Gastrocnemius medialis (tissue), 4 donors: Measurements from ENCODE around the gene ATF7. TPM values are rescaled to one million over a fixed set of nuclear protein-coding genes. Genes with fewer than 3 reads are reported as not detected.

ENCODE experiments used
- ATAC-seq, 2 donors: fragments of 150-250 bp; one replicate each; pipeline ENCODE4 v1.9.1; 2016
- DNase-seq, 2 donors: peaks; one replicate each; pipeline ENCODE4 v3.0.0-alpha.2; 2019
- H3K27ac ChIP-seq, 4 donors: fragments of 200-600 bp; sonication (generic); 1 replicate in 1 of 4; 2 replicates in 3 of 4; pipeline ENCODE4 v1.5.1; 2016 to 2018; ENCODE audit warnings: mild to moderate bottlenecking in 2 of 4, moderate library complexity in 1 of 4
- H3K27me3 ChIP-seq, 3 donors: fragments of 200-600 bp; sonication (generic) in 2 of 3; 1 replicate in 1 of 3; 2 replicates in 2 of 3; pipeline versions ENCODE4 v1.5.1 to v1.6.0; 2016 to 2019; ENCODE audit warnings: mild to moderate bottlenecking in 1 of 3, moderate library complexity in 1 of 3
- H3K36me3 ChIP-seq, 2 donors: fragments of 200-600 bp; sonication (generic) in 1 of 2; one replicate each; pipeline ENCODE4 v1.5.1; 2017 to 2018
- H3K4me1 ChIP-seq, 2 donors: fragments of 200-600 bp; sonication (generic) in 1 of 2; one replicate each; pipeline ENCODE4 v1.5.1; 2016 to 2017; ENCODE audit warnings: mild to moderate bottlenecking in 2 of 2
- H3K4me3 ChIP-seq, 4 donors: fragments of 200-600 bp; sonication (generic) in 3 of 4; 1 replicate in 1 of 4; 2 replicates in 3 of 4; pipeline ENCODE4 v1.5.1; 2016 to 2019; ENCODE audit warnings: mild to moderate bottlenecking in 2 of 4
- H3K9me3 ChIP-seq, 3 donors: fragments of 200-600 bp; sonication (generic) in 2 of 3; 1 replicate in 1 of 3; 2 replicates in 2 of 3; pipeline ENCODE4 v1.5.1; 2016 to 2019
- POLR2A ChIP-seq, 2 donors: fragments of 450-650 bp; IDR thresholded peaks; one replicate each; pipeline ENCODE4 v1.6.1; 2017; ENCODE audit warnings: antibody characterized with exemption in 2 of 2, mild to moderate bottlenecking in 2 of 2, moderate library complexity in 2 of 2
- in situ Hi-C, 4 donors: fragments of 200-750 bp; cut with MboI; loops; one replicate each; pipeline versions ENCODE4 v1.15.0 to v1.8.0; 2017; ENCODE audit warnings: low sequenced_read_pairs in 4 of 4
- intact Hi-C: fragments of 100-400 bp; cut with DNase I; formaldehyde crosslinking; loops from one replicate; pipeline ENCODE4 v1.15.1; 2023; ENCODE audit warnings: low total_unique reads
- total RNA-seq, 4 donors: library from RNA; depleted of rRNA; stranded (reverse); fragments of >200 nt; gene quantifications; one replicate each; pipeline versions ENCODE4 v1.1.0 to v1.2.3, GENCODE V29; 2016
- TF ChIP-seq, protein P1 (sequence below), 5 experiments: fragments of 450-650 bp in 3 of 5; fragments of 200-600 bp in 2 of 5; sonication (generic) in 2 of 5; IDR thresholded peaks in 4 of 5; conservative IDR thresholded peaks in 1 of 5; 1 replicate in 4 of 5; 2 replicates in 1 of 5; pipeline ENCODE4 v1.5.1; 2016 to 2019; ENCODE audit warnings: antibody characterized with exemption in 5 of 5, mild to moderate bottlenecking in 3 of 5, moderate library complexity in 3 of 5

ATF7 gene
- total RNA-seq, 4 donors from 2014 or later, result 21.9 to 47.9 (median 26.3) TPM

DNA sequence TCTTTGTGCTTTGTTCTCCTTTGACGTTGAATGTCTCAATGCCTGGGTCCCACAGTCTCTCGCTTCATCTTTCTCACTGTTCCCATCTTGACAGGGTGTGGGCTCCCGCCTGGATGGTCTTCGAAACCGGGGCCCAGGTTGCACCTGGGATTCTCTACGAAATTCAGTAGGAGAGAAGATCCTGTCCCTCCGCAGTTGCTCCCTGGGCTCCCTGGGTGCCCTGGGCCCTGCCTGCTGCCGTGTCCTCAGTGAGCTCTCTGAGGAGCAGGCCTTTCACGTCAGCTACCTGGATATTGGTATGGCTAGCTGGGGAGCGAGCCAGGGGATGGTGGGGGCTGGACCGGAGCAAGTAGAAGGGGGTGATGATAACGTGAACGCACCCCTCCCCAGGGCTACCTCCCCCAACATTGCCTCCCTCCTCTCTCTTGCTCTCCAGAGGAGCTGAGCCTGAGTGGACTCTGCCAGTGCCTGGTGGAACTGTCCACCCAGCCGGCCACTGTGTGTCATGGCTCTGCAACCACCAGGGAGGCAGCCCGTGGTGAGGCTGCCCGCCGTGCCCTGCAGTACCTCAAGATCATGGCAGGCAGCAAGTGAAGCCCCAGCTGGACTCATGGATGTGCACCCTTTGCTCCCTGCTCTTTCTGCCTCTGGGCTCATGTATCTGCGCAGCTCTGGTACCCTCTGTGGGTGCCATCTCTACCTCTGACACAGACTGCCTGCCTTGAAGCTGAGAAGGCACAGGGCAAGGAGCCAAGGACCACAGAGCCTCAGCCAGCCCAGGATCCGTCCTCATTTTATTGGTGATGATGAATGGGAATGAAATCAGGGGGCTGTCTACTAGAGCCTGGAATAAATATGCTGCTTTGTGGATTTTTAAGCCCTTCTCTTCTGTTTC is 120.4 kb downstream of the ATF7 start:
- H3K27ac ChIP-seq, result peak overlapping the region; percentile 53 to 75 (median 70)
- peaks cover 0 to 26% of the 10 kb centered on the region in 2 donors for H3K36me3 ChIP-seq
- no peak overlapping the region for H3K4me3 ChIP-seq
- H3K9me3 ChIP-seq, result no peaks in the 10 kb centered on the region
- no peak for DNase-seq
- TF ChIP-seq POLR2A (IDR thresholded peaks at IDR 0.05), result no peak
- TF ChIP-seq, protein P1, sequence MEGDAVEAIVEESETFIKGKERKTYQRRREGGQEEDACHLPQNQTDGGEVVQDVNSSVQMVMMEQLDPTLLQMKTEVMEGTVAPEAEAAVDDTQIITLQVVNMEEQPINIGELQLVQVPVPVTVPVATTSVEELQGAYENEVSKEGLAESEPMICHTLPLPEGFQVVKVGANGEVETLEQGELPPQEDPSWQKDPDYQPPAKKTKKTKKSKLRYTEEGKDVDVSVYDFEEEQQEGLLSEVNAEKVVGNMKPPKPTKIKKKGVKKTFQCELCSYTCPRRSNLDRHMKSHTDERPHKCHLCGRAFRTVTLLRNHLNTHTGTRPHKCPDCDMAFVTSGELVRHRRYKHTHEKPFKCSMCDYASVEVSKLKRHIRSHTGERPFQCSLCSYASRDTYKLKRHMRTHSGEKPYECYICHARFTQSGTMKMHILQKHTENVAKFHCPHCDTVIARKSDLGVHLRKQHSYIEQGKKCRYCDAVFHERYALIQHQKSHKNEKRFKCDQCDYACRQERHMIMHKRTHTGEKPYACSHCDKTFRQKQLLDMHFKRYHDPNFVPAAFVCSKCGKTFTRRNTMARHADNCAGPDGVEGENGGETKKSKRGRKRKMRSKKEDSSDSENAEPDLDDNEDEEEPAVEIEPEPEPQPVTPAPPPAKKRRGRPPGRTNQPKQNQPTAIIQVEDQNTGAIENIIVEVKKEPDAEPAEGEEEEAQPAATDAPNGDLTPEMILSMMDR (IDR thresholded peaks at IDR 0.05 in 4 of 5, conservative IDR thresholded peaks at IDR 0.05 in 1 of 5), result no peak
- H3K4me1 ChIP-seq, result peaks cover 12 to 21% of the 10 kb centered on the region in 2 donors
- intact Hi-C loops (no loop called here), in situ Hi-C loops (loop anchor here in 2 of 4 donors (10.0 kb wide), 2 partner anchors 61 to 181 kb away; partner anchors contain the start of genes AAAS (in 1 of the 2) and PRR13 (in 1 of the 2))
- no peaks in the 10 kb centered on the region for H3K27me3 ChIP-seq
- no peak for ATAC-seq

DNA sequence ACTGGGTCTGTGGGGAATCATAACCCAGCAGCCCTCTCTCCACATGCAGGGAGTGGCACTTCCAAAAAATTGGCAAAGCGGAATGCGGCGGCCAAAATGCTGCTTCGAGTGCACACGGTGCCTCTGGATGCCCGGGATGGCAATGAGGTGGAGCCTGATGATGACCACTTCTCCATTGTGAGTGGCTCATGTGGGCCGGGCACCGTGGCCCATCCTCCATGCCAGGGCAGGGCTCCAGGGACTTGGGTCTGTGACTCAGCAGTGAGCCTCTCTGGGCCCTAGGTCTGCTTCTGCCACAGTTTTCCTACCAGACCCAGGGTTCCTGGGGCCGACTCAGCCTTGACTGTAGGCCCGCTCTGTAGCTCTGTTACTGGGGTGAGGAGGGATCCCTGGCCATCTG is 121.1 kb downstream of the ATF7 start:
- H3K9me3 ChIP-seq, result no peaks in the 10 kb centered on the region
- H3K27ac ChIP-seq, result peak overlapping the region; percentile 53 to 75 (median 70)
- intact Hi-C loops, result no loop called here
- peaks cover 0 to 22% of the 10 kb centered on the region in 2 donors for H3K36me3 ChIP-seq
- in situ Hi-C loops, result loop anchor here in 2 of 4 donors (10.0 kb wide), 2 partner anchors 60 to 180 kb away; partner anchors contain the start of genes AAAS (in 1 of the 2) and PRR13 (in 1 of the 2)
- peaks cover 15 to 21% of the 10 kb centered on the region in 2 donors for H3K4me1 ChIP-seq
- ATAC-seq, result no peak
- no peak overlapping the region for H3K4me3 ChIP-seq
- H3K27me3 ChIP-seq, result no peaks in the 10 kb centered on the region
- DNase-seq, result peak in 1 of 2 donors; percentile 53
- no peak for TF ChIP-seq POLR2A (IDR thresholded peaks at IDR 0.05)
- TF ChIP-seq, protein P1 (IDR thresholded peaks at IDR 0.05 in 4 of 5, conservative IDR thresholded peaks at IDR 0.05 in 1 of 5), result no peak

DNA sequence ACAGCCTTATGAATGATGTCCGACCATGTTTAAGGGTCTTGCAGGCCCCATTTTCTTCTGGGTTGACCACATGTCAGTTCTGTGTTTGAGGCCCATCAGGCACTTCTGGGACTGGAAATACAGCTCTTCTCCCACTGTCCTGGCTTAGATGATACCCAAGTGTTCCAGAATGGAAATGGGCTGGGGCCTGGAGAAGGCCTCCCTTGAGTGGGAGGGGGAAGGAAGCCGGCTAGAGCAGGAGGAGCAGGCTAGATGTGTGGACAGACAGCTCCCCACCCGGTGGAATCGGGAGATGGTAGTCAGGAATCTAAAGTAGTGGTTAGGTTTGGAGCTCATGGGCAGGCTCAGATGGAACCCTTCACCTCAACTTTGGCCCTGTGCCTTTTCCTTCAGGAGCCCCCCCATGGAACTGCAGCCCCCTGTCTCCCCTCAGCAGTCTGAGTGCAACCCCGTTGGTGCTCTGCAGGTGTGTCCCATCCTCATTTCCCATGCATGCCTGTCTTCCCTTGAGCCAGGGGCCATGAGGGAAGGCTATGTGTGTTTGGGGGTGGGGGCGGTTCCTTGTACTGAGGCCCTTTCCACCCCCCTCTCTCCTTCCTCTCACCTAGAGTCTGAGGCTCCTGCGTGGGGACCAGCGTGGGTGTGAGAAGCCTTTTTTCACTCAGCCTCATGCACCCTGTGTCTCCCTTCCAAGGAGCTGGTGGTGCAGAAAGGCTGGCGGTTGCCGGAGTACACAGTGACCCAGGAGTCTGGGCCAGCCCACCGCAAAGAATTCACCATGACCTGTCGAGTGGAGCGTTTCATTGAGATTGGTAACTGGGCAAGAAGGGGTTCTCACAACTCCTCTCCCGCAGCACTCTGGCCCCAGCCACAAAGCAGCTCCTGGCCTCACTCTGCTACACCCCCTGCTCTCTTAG is 121.9 kb downstream of the ATF7 start:
- no peaks in the 10 kb centered on the region for H3K9me3 ChIP-seq
- peak overlapping the region in 3 of 4 donors; percentile 69 to 90 (median 75) for H3K27ac ChIP-seq
- in situ Hi-C loops, result loop anchor here in 2 of 4 donors (10.0 kb wide), 2 partner anchors 59 to 179 kb away; partner anchors contain the start of genes AAAS (in 1 of the 2) and PRR13 (in 1 of the 2)
- TF ChIP-seq, protein P1 (IDR thresholded peaks at IDR 0.05 in 4 of 5, conservative IDR thresholded peaks at IDR 0.05 in 1 of 5), result no peak
- no peak for TF ChIP-seq POLR2A (IDR thresholded peaks at IDR 0.05)
- H3K27me3 ChIP-seq, result no peaks in the 10 kb centered on the region
- H3K4me1 ChIP-seq, result peaks cover 23 to 27% of the 10 kb centered on the region in 2 donors
- no peak overlapping the region for H3K4me3 ChIP-seq
- DNase-seq (no peak), ATAC-seq (no peak)
- intact Hi-C loops, result loop anchor here (5.0 kb wide), 1 partner anchor 287 kb away; no protein-coding TSS in a partner anchor
- peaks cover 0 to 19% of the 10 kb centered on the region in 2 donors for H3K36me3 ChIP-seq
